A549 (cell line): ENCODE measurements around the gene ZNF536.

Experiments used
- CEBPB ChIP-seq, 2 experiments: fragments of >200 bp in 1 of 2; sonication (Bioruptor Twin) in 1 of 2; formaldehyde crosslinking in 1 of 2; IDR thresholded peaks; 2 replicates each; pipeline ENCODE4 v1.6.1; 2012 to 2016
- CHD4 ChIP-seq: fragments of 200-600 bp; sonication (generic); IDR thresholded peaks from 2 replicates; pipeline ENCODE4 v1.6.1; 2016; ENCODE audit warnings: antibody characterized with exemption, mild to moderate bottlenecking, borderline replicate concordance
- CTCF ChIP-seq: fragments of >200 bp; sonication (Bioruptor Twin); formaldehyde crosslinking; IDR thresholded peaks from 3 replicates; pipeline ENCODE4 v1.5.1; 2016
- ELK1 ChIP-seq: fragments of 150-350 bp; IDR thresholded peaks from 2 replicates; pipeline ENCODE4 v1.6.1; 2014; ENCODE audit warnings: low read depth, mild to moderate bottlenecking, low read length
- ESRRA ChIP-seq: fragments of 150-350 bp; IDR thresholded peaks from 2 replicates; pipeline ENCODE4 v1.6.1; 2014; ENCODE audit warnings: mild to moderate bottlenecking, low read length, borderline replicate concordance
- FOSL2 ChIP-seq, 2 experiments: fragments of 450-650 bp in 1 of 2; fragments of >200 bp in 1 of 2; sonication (Bioruptor Twin) in 1 of 2; formaldehyde crosslinking; IDR thresholded peaks; 2 replicates each; pipeline versions ENCODE4 v1.5.0 to v1.6.1; 2016 to 2020; ENCODE audit warnings: mild to moderate bottlenecking in 1 of 2, moderate library complexity in 1 of 2
- KDM1A ChIP-seq: fragments of 200-600 bp; sonication (generic); IDR thresholded peaks from 2 replicates; pipeline ENCODE4 v1.6.1; 2016; ENCODE audit warnings: low read depth, mild to moderate bottlenecking
- NFE2L2 ChIP-seq: fragments of 150-350 bp; conservative IDR thresholded peaks from 2 replicates; pipeline ENCODE4 v1.6.1; 2014; ENCODE audit warnings: low read length
- PBX3 ChIP-seq: IDR thresholded peaks from 2 replicates; pipeline ENCODE4 v1.6.1; 2012
- POLR2A ChIP-seq: IDR thresholded peaks from 2 replicates; pipeline ENCODE4 v1.6.1; 2012; ENCODE audit warnings: mild to moderate bottlenecking, low read length
- RNF2 ChIP-seq: fragments of 200-600 bp; sonication (generic); IDR thresholded peaks from 2 replicates; pipeline ENCODE4 v1.6.1; 2016; ENCODE audit warnings: low read depth, mild to moderate bottlenecking, antibody characterized with exemption, moderate library complexity, borderline replicate concordance
- USF2 ChIP-seq: fragments of 450-650 bp; IDR thresholded peaks from 2 replicates; pipeline ENCODE4 v1.6.1; 2014; ENCODE audit warnings: antibody characterized with exemption

- TF ChIP-seq CTCF = no peak
- no peak for TF ChIP-seq USF2
- TF ChIP-seq CHD4 = no peak
- TF ChIP-seq POLR2A = no peak
- TF ChIP-seq ESRRA = no peak
- TF ChIP-seq CEBPB (IDR thresholded peaks at IDR 0.05) = no peak
- no peak for TF ChIP-seq KDM1A
- no peak for TF ChIP-seq PBX3
- no peak for TF ChIP-seq ELK1
- TF ChIP-seq NFE2L2 = no peak
- no peak for TF ChIP-seq RNF2
- TF ChIP-seq FOSL2 (IDR thresholded peaks at IDR 0.05) = no peak
- no peak for TF ChIP-seq FOSL2 (CRISPR knock-in tag; IDR thresholded peaks at IDR 0.05)
These were observed 144.3 kb downstream of the ZNF536 start for GRCh38 chr19:30516531-30516930.
